GM18861 (cell line): ENCODE results near the gene RPP21.

ENCODE experiments used
- ATAC-seq: cut with Tn5 transposase; IDR thresholded peaks from one replicate; pipeline ENCODE4 v1.9.1; 2021; ENCODE audit not compliant: unreplicated experiment

The RPP21 gene

DNA sequence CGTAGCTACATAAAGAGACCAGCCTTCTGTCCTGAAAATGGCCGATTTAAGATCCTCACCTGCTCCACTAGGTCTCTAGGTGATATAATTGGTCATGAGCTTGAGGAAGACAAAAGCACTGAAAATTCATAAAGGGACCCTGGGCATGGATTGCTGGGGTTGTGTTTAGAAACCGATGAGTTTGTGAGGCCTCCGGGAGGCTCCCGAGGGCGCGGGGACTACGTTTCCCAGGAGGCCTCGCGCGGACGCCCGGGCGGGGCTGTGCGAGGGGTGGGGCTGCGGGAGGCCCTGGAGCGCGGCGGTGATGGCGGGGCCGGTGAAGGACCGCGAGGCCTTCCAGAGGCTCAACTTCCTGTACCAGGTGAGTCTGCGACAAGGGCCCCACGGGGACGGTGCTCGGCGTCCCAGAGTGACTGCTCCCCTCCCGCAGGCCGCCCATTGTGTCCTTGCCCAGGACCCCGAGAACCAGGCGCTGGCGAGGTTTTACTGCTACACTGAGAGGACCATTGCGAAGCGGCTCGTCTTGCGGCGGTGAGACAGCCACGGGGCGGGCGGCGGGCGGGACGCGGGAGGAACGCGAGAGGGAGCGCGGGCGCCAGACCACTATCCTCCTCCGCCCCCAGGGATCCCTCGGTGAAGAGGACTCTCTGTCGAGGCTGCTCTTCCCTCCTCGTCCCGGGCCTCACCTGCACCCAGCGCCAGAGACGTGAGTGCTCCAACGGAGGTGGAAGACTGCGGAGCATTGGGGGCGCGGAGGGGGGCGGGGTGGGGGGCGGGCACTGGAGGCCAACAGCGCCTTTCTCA lies at the start of gene RPP21:
RPP21 (plus strand) TSS at position 289 of the 804 bp plus-strand sequence; CDS start at position 305, 16 bp downstream.
- ATAC-seq, result peak; percentile 82

DNA sequence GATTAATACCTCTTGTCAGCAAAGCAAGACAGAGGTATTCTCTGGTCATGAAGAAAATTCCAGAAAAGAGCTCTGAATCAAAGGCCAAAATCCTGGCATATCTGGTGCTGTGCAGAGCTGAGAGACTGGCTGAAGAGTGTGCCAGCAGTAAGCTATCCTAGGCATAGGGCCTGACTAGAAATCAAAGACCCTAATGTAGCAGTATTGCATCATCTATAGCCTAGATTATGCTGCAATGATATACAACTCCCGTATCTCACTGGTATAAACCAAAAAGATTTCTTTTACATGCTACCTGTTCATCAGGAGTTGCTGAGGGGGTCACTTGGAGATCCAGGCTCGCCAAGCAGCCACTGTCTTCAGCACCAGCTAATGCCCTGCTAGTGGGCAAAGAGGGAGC lies 49.1 kb upstream of the RPP21 start:
- no peak for ATAC-seq

DNA sequence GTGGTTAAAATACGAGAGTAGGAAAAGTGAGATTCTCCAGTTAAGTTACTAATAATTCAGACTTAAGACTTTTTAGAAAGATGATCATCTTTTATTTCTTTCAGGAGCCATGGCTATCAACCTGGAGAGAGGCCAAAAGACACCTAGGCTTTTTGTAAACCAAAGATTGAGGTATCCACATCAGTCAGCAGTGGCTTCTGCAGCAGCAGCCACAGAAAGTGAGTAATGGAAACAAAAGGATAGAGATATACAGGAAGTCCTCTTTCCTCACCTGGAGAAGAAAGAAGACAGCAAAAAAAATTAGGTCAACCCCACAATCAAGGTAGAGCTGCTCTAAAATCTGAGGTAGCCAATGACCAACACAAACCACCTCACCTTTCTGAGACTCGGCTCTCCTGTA lies 41.0 kb upstream of the RPP21 start:
- no peak for ATAC-seq

DNA sequence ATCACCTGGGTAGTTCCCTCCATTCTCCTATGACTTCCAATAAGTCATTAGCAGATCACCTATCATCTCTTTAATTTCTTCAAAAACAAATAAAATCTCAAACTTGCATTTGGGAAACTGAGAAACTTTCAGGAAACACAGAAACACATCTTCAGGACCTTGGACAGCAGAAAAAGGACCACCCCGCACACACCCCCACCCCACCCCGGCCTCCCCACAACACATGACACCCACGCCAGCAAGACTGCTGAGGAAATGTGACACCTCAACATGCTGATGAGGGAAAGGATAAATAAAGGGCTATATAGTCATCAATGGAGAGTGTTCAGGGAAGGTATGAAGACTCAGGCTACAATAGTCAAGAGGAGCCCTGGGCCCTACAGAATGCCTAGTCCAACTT lies 33.9 kb upstream of the RPP21 start:
- no peak for ATAC-seq

DNA sequence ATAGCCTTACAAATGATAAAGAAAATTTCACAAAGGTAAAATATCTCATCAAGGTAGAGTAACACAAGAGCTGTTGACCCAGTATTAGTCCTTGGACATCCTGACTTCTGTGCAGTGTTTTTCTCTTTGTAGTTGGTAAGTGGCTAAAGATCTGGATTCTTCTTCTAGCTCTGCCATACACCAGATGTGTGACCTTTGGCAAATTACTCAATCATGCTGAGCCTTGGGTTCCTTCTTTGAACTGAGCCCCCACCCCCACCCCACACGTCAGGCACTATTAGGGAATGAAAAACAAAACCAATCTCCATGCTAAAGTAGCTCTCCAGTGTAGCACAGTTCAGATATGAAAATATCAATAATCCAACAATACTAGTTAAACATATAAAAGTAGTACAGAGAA lies 33.3 kb upstream of the RPP21 start:
- no peak for ATAC-seq

DNA sequence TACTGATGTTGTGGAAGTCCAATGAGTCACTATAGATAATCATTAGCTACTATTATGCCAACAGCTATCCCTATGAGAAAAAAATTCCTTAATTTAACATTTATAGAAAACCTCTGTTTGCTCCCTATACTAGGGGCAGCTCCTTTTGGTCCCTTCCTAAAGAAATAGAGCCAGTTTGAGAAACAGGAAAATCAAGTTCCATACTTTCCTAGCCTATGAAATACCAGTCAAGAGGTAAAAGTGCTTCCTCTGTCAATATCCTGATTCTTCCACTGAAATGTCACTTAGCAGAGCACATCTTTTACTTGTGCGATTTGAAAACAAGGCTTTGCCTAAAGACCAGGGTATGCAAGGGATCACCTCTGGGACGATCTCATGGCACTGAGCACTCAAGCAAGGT lies 32.7 kb upstream of the RPP21 start:
- no peak for ATAC-seq

DNA sequence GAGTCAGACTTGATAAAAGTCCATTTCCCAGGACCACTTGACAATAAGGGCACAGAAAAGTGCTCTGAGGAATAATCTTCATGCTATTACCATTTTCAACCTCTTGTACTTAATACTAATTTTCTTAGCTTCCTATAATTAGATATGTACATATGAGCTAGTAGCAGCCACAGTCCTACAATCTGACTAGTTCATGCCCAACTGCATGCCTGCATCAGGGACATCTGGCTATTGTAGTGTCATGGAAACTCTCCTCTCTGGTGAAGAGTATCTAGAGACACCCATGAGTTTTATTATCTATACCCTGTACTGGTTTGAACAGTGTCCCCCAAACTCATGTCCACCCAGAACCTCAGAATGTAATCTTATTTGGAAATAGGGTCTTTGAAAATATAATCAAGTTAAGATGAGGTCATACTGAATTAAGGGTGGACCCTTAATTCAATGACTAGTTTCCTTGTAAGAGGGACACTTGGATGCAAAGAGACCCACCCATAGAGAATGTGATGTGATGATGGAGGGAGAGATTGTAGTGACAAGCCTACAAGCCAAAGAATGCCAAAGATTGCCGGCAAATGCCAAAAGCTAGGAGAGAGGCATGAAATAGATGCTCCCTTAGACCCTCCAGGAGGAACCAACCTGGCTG lies 32.2 kb upstream of the RPP21 start:
- ATAC-seq, result no peak

DNA sequence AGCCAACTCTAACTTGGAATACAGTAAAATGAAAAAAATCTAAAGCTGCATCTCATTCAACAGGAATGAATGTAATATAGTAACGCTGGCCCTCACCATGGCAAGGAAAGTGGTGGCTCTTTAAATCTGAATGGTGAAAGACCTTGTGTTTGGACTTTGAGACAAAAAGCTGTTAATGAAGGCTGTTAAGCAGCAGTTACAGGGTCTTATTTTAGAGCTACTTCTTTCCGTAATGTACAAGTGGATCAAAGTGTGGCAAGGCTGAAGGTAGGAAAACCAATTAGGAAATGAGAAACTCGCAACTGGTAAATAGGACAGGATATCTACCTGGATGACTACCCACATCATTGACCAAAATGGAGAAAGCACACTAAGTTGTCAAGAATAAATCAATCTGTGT lies 29.8 kb upstream of the RPP21 start:
- ATAC-seq, result no peak

DNA sequence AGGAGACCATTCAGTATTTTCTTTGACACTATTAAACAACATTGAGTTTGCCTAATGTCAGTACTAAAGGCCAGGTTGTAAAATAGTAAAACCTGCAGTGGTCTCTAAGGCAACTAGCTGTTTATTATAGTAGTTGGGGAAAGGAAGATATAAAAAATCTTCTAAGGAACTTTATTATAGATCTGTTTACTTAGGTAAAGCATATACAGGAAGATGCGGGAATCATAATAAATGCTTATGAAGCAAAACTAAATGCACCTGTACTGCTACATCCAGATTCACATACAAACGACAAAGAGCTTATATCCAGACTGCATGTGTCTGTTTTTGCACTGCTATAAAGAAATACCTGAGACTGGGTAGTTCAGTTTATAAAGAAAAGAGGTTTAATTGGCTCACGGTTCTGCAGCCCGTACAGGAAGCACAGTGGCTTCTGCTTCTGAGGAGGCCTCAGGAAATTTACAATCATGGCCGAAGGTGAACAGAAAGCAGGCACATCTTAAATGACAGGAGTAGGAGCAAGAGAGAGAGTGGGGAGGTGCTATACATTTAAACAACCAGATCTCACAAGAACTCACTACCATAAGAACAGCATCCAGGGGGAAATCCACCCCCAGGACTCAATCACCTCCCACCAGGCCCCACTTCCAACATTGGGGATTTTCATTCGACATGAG lies 26.9 kb upstream of the RPP21 start:
- no peak for ATAC-seq

DNA sequence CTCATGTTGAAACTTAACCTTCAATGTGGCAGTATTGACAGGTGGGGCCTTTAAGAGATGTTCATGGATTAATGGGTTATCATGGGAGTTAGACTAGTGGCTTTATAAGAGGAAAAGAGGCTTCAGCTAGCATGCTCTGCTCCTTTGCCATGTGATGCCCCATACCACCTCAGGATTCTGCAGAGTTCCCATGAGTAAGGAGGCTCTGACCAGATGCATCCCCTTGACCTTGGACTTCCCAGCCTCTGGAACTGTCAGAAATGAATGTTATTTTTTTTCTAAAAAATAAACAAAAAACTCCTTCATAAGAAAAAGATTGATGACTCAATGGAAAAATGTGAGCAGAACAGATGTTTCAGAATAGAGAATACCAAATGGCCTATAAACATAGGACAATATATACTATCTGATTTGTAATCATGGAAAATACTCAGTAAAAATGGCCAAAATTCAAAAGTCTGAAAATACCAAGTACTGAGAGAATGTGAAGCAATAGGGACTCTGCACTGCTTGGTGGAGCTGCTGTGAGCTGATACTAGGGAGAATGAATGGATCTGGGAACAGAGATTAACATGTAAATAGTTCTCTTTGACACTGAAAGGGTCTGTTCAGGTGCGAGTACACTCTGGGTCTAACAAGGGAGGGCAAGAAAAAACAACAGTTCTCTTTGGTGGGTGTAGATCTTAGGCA lies 25.7 kb upstream of the RPP21 start:
- ATAC-seq, result no peak

DNA sequence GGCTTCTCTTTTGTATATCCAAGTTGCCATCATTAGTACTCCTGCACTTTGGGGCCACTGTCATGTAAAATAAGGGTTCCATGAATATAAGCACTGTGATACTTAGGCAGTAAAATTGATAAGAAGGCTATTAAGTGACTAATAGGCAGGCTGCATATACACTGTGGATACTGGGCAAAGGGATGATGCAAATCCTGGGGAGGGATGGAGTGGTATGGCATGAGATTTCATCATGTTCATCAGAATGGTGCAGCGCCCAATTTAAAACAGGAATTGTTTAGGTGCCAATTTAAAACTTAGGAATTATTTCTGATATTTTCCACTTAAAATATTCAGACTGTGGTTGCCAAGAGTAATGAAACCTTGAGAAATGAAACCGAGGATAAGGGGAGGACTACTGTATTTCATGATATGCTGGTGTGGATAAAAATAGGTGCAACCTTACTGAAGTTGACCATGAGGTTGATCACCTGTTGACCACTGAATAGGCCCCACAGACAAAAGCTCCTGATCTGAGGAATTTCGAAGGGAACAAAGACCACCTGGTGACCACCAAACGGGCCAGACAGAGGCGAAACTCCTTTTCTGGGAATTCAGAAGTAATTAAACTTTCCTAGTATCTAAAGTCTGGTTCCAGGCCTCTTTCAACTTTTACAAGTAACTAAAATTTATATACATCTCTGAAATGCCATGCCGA lies 23.1 kb upstream of the RPP21 start:
- no peak for ATAC-seq

DNA sequence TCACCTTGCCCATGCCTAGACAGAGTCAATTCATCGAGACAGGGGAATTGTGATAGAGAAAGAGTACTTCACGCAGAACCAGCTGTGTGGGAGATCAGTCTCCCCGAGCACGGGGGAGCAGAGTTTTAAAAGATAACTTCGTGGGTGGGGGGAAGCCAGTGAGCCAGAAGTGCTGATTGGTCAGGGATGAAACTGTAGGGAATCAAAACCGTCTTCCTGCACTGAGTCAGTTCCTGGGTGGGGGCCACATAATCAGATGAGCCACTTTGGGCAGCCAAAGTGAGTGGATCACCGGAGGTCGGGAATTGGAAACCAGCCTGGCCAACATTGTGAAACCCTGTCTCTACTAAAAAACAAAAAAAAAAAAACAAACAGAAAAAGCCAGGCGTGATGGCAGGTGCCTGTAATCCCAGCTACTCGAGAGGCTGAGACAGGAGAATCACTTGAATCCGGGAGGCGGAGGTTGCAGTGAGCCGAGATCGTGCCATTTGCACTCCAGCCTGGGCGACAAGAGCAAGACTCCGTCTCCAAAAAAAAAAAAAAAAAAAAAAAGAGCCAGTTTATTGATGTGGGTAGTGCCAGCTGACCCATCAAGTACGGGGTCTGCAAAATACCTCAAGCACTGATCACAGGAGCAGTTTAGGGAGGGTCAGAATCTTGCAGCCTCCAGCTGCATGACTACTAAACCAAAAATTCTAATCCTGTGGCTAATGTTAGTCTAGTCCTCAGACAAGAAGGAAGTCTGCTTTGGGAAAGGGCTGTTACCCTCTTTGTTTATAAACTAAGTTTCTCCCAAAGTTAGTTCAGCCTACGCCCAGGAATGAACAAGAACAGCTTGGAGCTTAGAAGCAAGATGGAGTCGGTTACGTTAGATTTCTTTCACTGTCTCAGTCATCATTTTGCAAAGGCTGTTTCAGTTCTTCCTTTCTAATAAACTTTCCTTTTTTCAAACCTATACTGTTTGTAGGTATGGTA lies 22.1 kb upstream of the RPP21 start:
- ATAC-seq, result no peak

DNA sequence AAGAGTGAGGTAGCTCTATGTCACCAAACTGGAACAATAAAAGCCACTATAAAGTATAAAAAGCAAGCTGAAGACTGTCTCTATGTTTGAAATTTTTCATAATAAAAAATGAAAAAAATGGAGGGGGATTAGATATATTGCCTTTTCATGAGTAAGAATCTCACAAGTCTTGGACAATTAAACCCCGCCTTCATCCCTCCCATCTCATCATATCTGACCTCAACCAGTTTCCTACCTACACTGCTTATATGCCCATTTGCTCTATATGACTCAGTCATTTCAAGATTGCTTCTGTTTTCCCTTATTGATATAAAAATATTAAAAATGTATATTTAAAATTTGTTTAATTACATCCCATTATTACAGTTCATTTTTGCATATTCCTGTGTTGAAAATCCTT lies 21.1 kb upstream of the RPP21 start:
- ATAC-seq, result no peak

DNA sequence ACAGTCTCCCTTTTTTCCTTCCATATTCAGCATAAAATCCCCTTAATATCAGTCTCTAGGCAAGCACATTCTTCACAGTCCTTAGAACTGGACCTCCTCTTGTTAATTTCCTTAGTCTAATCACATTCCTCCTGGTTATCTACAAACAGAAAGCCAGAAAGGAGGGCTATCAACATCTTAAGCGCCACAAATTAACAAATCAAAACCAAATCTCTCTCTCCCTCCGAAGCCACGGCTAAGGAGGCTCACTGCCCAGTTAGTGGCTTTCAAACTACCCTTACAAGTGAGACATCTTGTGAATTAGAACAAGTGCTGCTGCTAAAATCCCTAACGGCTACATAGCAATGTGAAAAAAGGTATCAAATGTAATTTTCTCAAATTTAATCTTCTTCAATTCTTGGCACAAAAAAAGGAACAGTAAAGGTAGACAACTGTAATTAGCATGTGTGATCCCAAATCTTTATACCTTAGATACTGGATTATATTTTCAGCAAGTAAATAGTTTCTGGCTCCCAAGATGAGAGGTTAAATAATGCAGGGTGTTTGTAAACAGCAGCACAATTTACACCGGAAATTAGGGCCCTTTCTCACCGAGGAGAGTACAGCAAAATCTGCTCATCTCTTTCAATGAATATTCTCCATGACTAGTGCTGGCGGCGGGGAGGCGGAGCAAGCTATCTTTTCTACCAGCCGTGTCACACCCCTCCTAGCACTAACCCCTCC lies 19.6 kb upstream of the RPP21 start:
- peak; percentile 12 for ATAC-seq

DNA sequence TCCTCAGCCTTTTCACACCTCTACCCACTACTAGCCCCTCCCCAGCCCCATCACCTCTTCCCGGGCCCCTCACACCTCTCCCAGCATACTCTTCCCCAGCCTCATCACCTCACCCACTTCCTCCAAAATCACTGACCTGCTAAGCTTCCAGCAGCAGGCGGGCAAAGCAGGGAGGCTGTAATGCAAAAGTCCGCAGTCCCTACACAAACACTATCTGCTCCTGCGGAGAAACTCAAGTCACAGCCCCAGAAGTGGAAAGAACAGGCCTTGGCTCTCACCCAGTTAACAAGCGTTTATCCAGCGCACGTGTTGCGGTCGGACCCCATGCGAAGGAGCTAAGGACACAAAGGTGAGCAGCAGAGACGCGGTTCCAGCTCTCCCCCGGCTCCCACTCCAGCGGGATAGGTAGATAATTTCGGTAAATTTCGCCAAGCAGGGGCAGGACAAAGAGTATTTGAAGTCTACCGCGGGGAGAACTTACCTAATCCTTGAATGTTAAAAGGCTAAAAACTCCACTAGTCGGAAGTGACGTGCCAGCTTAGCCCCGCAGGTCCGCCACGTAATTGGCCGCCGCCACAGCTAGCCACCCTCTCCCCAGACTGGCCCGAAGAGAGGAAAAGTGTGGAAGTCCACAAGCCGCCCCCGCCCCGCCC lies 19.0 kb upstream of the RPP21 start:
- peak; percentile 23 for ATAC-seq

DNA sequence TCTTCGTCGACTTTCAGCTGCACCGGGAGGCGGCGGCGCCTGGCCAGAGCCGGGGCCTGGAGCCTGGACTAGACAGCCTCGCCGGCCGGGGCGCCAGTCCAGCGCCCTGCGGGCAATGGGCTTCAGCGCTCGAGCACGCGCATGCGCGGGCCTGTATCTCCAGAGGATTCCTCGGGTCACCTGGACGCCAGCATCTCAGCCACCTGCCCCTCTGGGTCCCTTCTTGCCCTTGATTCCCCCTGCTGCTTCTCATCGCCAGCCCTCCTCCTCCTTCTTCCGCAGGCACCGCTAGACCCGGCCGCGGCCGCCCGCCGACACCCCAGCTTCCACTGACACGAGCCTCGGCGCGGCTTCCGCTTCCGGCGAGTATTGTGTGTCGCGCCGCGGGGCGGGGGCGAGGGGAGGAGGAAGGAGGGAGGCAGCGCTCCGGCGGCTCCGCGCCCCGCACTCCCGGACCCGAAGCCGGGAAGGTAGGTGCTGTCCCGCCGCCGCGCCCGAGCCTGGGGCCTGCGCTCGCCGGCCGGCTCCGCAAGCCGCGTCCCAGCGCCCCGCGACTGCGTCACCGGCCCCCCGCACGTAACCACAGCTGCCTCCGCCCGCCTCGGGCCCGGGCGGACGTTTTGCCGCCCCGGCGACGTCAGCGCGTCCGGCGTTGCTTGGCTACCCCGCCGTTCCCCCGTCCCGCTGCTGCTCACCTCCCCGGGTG lies 18.3 kb upstream of the RPP21 start, which contains the start of gene TRIM39:
TRIM39 (plus strand) TSS at position 402 of the 706 bp plus-strand sequence. CDS start 2,391 bp downstream, outside the sequence.
- peak; percentile 58 for ATAC-seq

DNA sequence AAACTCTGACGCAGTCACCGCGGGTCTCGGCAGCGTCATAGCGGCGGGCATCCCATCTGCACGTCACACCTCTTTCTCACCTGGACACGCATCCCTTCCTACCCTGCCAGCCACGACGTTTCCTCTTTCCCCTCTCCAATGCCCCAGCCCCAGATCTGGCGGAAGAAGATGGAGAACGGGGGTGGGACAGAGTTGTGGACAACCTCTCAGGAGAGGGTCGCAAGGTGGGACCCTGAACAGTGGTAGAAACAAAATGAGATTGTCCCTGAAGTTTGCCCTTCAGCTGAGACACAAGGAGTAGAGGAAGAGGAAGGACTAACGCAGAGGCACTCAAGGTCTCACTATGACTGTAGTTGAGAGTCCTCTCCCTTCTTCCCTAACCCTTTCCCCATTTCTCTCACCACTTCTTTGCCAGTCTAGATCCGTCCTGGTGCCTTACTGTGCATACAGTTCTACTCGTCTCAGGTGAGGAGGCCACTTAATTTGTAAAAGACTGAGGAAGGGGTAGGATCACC lies 17.7 kb upstream of the RPP21 start:
- no peak for ATAC-seq

DNA sequence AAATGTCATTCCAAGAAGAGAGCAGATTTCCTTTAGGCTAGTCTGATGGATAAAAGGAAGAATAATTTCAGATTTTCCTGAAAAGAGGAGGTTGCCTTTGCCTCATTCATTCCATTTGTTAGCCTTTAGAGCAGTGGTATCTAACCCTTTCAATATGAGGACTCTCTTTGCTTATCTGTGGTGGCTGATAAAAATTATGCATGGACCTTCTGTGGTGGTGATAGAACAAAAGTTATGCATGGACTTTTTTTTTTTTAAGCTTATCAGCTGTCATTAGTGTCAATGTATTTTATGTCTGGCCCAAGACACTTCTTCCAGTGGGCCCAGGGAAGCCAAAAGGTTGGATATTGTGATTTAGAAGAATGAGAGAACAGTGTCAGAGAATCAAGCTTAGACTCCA lies 16.6 kb upstream of the RPP21 start:
- ATAC-seq, result no peak
